ENCODE measurements around the gene MT1B.

The MT1B gene

DNA sequence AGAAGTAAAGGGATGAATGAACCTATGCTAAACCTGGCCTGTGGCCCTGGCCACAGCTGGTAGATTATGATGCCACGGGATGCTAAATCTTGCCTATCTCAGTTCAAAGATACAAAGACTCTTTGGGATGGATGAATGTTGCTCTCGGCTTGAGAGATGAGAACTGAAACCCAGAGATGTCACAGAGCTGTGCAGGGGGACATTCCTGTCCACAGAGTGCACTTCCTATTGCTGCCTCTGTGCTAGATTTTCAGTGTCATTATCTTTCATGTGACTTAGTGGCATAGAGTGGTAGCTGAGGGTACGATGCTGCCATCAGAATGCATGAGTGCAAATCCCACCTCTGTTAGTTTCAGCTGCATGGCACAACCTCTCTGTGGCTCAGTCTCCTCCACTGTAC is 21.6 kb upstream of the MT1B start:
- H3K36me3 ChIP-seq (ENCODE audit: insufficient read depth, low read length), result no peaks in the 10 kb centered on the region
- H3K27me3 ChIP-seq (ENCODE audit: insufficient read depth, low read length), result no peaks in the 10 kb centered on the region
- no peak overlapping the region for H3K9ac ChIP-seq (ENCODE audit: low read length)
- H2AFZ ChIP-seq (ENCODE audit: low read length), result no peak overlapping the region
- H3K4me1 ChIP-seq (ENCODE audit: insufficient read depth, low read length, severe bottlenecking), result no peaks in the 10 kb centered on the region
- no peaks in the 10 kb centered on the region for H3K9me2 ChIP-seq (ENCODE audit: low read depth, low read length)
- H4K20me1 ChIP-seq (ENCODE audit: insufficient read depth, low read length), result no peaks in the 10 kb centered on the region
- H3K27ac ChIP-seq (ENCODE audit: low read depth, low read length, poor library complexity, severe bottlenecking), result no peak overlapping the region
- no peak overlapping the region for H3K4me2 ChIP-seq (ENCODE audit: low read length)
- H3K9me3 ChIP-seq (ENCODE audit: low read length), result no peaks in the 10 kb centered on the region
- no peak overlapping the region for H3K4me3 ChIP-seq (ENCODE audit: low read depth, low read length, poor library complexity, severe bottlenecking)
- no peaks in the 10 kb centered on the region for H3F3A ChIP-seq (ENCODE audit: insufficient read depth, low read length)
- H3K79me2 ChIP-seq (ENCODE audit: insufficient read depth, low read length), result no peaks in the 10 kb centered on the region
- TF ChIP-seq, protein P1, sequence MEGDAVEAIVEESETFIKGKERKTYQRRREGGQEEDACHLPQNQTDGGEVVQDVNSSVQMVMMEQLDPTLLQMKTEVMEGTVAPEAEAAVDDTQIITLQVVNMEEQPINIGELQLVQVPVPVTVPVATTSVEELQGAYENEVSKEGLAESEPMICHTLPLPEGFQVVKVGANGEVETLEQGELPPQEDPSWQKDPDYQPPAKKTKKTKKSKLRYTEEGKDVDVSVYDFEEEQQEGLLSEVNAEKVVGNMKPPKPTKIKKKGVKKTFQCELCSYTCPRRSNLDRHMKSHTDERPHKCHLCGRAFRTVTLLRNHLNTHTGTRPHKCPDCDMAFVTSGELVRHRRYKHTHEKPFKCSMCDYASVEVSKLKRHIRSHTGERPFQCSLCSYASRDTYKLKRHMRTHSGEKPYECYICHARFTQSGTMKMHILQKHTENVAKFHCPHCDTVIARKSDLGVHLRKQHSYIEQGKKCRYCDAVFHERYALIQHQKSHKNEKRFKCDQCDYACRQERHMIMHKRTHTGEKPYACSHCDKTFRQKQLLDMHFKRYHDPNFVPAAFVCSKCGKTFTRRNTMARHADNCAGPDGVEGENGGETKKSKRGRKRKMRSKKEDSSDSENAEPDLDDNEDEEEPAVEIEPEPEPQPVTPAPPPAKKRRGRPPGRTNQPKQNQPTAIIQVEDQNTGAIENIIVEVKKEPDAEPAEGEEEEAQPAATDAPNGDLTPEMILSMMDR (IDR thresholded peaks at IDR 0.05; ENCODE audit: low read length), result no peak
- no peak for TF ChIP-seq EZH2 (IDR thresholded peaks at IDR 0.05; ENCODE audit: borderline replicate concordance, low read length)

DNA sequence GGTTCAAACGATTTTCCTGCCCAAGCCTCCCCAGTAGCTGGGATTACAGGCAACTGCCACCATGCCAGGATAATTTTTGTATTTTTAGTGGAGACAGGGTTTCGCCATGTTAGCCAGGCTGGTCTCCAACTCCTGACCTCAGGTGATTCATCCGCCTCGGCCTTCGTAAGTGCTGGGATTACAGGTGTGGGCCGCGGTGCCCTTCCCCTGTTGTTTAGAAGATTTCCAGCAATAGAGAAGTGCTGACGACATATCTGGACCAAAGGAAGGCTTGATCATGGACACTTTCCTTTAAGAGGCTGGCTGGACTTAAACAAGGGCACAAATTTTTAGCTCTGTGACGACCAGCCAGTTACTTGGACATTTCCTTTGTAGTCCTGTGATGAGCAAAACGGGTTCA is 20.5 kb upstream of the MT1B start:
- no peaks in the 10 kb centered on the region for H3K79me2 ChIP-seq (ENCODE audit: insufficient read depth, low read length)
- H4K20me1 ChIP-seq (ENCODE audit: insufficient read depth, low read length), result no peaks in the 10 kb centered on the region
- H3K9me3 ChIP-seq (ENCODE audit: low read length), result no peaks in the 10 kb centered on the region
- no peaks in the 10 kb centered on the region for H3K9me2 ChIP-seq (ENCODE audit: low read depth, low read length)
- H3K27me3 ChIP-seq (ENCODE audit: insufficient read depth, low read length), result no peaks in the 10 kb centered on the region
- no peaks in the 10 kb centered on the region for H3K36me3 ChIP-seq (ENCODE audit: insufficient read depth, low read length)
- no peak overlapping the region for H3K27ac ChIP-seq (ENCODE audit: low read depth, low read length, poor library complexity, severe bottlenecking)
- H3F3A ChIP-seq (ENCODE audit: insufficient read depth, low read length), result no peaks in the 10 kb centered on the region
- H3K4me1 ChIP-seq (ENCODE audit: insufficient read depth, low read length, severe bottlenecking), result no peaks in the 10 kb centered on the region
- H3K4me3 ChIP-seq (ENCODE audit: low read depth, low read length, poor library complexity, severe bottlenecking), result no peak overlapping the region
- no peak for TF ChIP-seq EZH2 (IDR thresholded peaks at IDR 0.05; ENCODE audit: borderline replicate concordance, low read length)
- TF ChIP-seq, protein P1 (IDR thresholded peaks at IDR 0.05; ENCODE audit: low read length), result no peak
- H2AFZ ChIP-seq (ENCODE audit: low read length), result no peak overlapping the region
- H3K4me2 ChIP-seq (ENCODE audit: low read length), result no peak overlapping the region
- no peak overlapping the region for H3K9ac ChIP-seq (ENCODE audit: low read length)

DNA sequence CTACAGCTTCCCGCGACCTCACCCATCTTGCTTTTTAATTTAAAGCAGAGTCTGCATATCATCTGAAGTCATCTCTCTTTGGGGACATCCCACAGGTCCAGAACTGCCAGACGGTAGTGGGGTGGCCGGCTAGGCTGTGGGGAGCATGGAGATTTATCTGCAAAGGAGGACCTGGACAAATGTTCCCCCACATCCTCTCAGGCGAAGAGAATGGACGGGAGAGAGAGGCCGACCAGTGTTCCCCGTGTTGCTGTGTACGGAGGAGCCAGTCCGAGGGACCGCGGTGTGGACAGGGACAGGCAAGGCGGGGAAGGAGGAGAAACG is 19.9 kb upstream of the MT1B start:
- no peaks in the 10 kb centered on the region for H3K9me3 ChIP-seq (ENCODE audit: low read length)
- H3K9me2 ChIP-seq (ENCODE audit: low read depth, low read length), result no peaks in the 10 kb centered on the region
- no peaks in the 10 kb centered on the region for H3K36me3 ChIP-seq (ENCODE audit: insufficient read depth, low read length)
- H3K27ac ChIP-seq (ENCODE audit: low read depth, low read length, poor library complexity, severe bottlenecking), result no peak overlapping the region
- H3K4me1 ChIP-seq (ENCODE audit: insufficient read depth, low read length, severe bottlenecking), result no peaks in the 10 kb centered on the region
- no peaks in the 10 kb centered on the region for H4K20me1 ChIP-seq (ENCODE audit: insufficient read depth, low read length)
- no peaks in the 10 kb centered on the region for H3F3A ChIP-seq (ENCODE audit: insufficient read depth, low read length)
- no peak overlapping the region for H2AFZ ChIP-seq (ENCODE audit: low read length)
- H3K4me3 ChIP-seq (ENCODE audit: low read depth, low read length, poor library complexity, severe bottlenecking), result no peak overlapping the region
- no peaks in the 10 kb centered on the region for H3K27me3 ChIP-seq (ENCODE audit: insufficient read depth, low read length)
- H3K9ac ChIP-seq (ENCODE audit: low read length), result no peak overlapping the region
- TF ChIP-seq, protein P1 (IDR thresholded peaks at IDR 0.05; ENCODE audit: low read length), result no peak
- TF ChIP-seq EZH2 (IDR thresholded peaks at IDR 0.05; ENCODE audit: borderline replicate concordance, low read length), result no peak
- no peak overlapping the region for H3K4me2 ChIP-seq (ENCODE audit: low read length)
- no peaks in the 10 kb centered on the region for H3K79me2 ChIP-seq (ENCODE audit: insufficient read depth, low read length)
